GM12891 (cell line): ENCODE results near the gene LILRA5.
"Not testable (repeated sequence)": the region's sequence is repeated elsewhere in the genome, so short reads cannot be mapped to it uniquely, and the experiment has no call there.

ENCODE experiments used
- DNase-seq: peaks from one replicate; pipeline ENCODE4 v3.0.0; 2011; ENCODE audit warnings: low spot score; ENCODE audit not compliant: insufficient read length
- FAIRE-seq: peaks from 2 replicates; lab custom pipeline; 2011; peaks lifted over from hg19 to GRCh38; lab: Jason Lieb, UNC
- PAX5 ChIP-seq: IDR thresholded peaks from 2 replicates; pipeline ENCODE4 v1.6.1; 2011; ENCODE audit warnings: low read length, moderate library complexity, mild to moderate bottlenecking; ENCODE audit not compliant: insufficient read depth, severe bottlenecking
- POLR2A ChIP-seq: IDR thresholded peaks from 2 replicates; pipeline ENCODE4 v1.6.1; 2011; ENCODE audit warnings: low read depth, low read length, control low read depth
- POLR2AphosphoS5 ChIP-seq: IDR thresholded peaks from 2 replicates; pipeline ENCODE4 v1.6.1; 2011; ENCODE audit warnings: low read depth, low read length, control low read depth
- POU2F2 ChIP-seq: IDR thresholded peaks from 2 replicates; pipeline ENCODE4 v1.6.1; 2011; ENCODE audit warnings: low read depth, mild to moderate bottlenecking, control low read depth, low read length, moderate library complexity
- SPI1 ChIP-seq: IDR thresholded peaks from 2 replicates; pipeline ENCODE4 v1.6.1; 2011; ENCODE audit warnings: low read depth, low read length, control low read depth
- TAF1 ChIP-seq: IDR thresholded peaks from 2 replicates; pipeline ENCODE4 v1.6.1; 2011; ENCODE audit warnings: low read depth, low read length, control low read depth

LILRA5 gene

DNA sequence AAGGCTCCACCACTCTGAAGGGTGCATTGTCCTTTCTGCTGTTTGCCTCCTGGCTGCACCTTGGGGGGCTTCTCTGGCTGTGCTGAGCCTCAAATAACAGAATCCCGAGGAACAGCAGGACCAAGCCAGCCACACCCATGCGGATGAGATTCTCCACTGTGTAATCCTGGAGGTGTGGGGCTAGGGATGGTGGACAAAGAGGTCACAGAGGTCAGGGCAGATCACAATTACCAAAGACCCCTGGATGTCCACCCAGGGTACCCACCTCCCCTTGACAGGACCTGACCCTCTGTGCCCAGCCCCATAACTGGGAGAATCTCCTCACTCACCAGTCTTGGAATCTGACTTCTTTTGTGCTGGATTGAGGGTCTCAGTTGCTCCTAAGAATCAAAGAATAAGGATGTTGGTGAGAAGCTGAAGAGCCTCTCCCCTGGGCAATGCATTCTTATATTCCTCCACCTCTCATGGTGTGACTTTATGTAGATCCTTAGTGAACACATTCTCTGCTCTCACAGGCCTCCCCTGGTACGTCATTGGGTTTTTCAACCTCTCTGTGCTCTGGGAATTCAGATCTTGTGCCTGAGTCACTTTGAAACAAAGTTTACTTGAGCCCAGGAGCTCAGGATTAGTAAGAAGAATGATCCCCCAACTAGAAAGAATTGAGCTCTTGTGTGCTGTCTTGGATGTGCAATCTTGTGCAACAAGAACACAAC, 20.8 kb upstream of the LILRA5 start:
- FAIRE-seq (no peak), DNase-seq (no peak)
- TF ChIP-seq POLR2A (no peak), PAX5 (no peak)

DNA sequence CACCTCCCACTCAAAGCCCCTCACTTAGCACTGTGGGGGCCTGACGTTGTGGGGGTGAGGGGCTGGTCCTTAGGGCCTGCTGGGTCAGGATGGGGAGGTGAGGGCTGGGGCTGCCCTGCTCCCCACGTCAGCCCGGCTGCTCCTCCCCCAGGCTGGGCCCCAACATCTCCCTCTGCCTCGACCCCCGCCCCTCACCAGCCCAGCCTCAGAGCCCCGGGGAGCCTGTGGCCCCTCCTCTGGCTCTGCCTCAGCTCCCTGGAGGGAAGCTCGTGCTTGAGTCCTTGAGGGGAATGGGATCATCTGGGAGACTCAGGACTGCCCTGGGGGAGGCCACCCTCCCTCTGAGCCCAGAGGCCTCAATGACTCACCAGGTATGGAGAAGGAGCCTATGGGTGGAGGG, 19.2 kb upstream of the LILRA5 start:
- DNase-seq: no peak
- TF ChIP-seq PAX5 (no peak), POLR2A (no peak)
- no peak for FAIRE-seq

DNA sequence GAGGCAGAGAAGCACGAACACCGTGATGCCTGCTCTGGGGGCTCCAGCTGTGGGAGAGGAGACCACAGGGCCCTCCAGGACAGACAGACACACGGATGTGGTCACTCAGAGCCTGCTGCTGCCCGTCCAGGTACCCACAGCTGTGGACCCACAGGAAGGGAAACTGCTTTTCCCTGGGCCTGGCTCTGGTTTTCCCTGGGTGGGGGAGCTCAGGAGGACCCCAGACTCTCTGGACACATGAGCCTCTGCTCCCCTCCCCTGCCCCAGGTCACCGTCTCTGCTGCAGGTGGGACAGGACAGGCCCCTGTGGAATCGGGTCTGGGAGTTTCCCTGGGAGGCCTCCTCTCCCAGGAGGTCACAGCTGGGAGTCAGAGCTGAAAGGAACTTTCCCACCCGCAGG, 18.7 kb upstream of the LILRA5 start:
- FAIRE-seq (no peak), DNase-seq (no peak)

DNA sequence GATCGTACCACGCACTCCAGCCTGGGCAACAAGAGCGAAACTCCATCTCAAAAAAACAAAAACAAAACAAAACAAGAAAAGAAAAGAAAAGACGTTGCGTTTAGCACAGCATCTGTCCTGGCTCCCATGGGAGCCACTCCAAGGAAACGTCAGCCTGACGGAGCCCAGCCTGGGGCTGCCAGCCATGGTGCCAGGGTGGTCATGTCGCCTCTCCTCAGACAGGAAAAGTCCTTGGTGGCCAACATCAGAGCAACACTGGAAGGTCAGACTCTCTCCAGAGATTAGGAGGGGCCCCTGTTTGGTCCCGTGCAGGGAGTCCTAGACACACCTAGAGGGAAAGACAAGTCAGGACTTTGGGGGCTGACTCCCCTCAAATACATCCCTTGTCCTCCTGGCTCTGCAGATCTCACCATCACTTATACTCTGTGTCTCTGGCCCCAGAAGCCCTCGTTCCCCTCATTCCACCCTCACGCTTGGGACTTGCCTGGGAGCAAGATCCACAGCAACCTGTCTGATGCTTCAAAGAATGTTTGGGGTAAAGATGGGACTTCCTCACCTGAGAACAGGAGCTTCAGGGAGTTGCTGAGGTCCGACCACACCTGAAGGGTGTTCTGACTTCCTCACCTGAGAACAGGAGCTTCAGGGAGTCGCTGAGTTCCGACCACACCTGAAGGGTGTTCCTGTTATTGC, 16.7 kb upstream of the LILRA5 start:
- FAIRE-seq (no peak), DNase-seq (no peak)
- TF ChIP-seq TAF1: no peak
- no peak for TF ChIP-seq POU2F2
- TF ChIP-seq POLR2AphosphoS5: no peak
- no peak for TF ChIP-seq SPI1
- no peak for TF ChIP-seq POLR2A
- no peak for TF ChIP-seq PAX5

More for the DNA sequence above, 18.7 kb upstream of the LILRA5 start:
- no peak for TF ChIP-seq TAF1
- no peak for TF ChIP-seq POLR2AphosphoS5
- no peak for TF ChIP-seq POLR2A
- no peak for TF ChIP-seq SPI1
- TF ChIP-seq POU2F2: no peak
- TF ChIP-seq PAX5: no peak

DNA sequence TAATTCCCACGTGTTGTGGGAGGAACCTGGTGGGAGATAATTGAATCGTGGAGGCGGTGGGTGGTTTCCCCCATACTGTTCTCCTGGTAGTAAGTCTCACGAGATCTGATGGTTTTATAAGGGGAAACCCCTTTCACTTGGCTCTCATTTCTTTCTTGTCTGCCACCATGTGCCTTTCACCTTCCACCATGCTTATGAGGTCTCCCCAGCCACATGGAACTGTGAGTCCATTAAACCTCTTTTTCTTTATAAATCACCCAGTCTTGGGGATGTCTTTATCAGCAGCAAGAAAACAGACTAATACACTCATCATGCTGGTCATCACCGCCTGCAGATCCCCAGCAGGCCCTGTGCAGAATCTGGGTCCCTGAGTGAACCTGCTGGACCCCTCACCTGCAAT, 15.8 kb upstream of the LILRA5 start:
- not testable (repeated sequence) for FAIRE-seq, DNase-seq

DNA sequence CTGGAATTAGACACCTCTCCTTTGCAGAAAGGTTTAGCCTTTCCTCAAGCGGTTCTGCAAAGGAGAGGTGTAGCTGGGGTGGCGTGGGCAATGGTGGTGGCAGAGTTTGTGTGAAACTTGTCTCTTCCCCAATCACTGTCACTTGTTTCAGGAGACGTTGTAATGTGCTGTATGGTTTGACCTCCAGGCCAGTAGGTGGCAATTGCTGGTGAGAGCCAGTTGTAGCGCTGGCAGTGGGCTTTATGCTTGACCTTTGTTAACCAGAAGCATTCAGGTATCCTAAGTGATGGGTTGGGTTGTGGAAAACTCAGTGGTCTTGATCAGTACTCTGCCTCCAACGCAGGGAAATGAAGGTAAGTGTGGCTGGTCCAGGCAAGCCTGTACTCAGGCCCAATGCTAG, 12.7 kb upstream of the LILRA5 start:
- no peak for FAIRE-seq
- TF ChIP-seq POLR2AphosphoS5: no peak
- no peak for TF ChIP-seq POU2F2
- no peak for TF ChIP-seq POLR2A
- TF ChIP-seq TAF1: no peak
- TF ChIP-seq PAX5: no peak
- no peak for TF ChIP-seq SPI1
- DNase-seq: no peak

DNA sequence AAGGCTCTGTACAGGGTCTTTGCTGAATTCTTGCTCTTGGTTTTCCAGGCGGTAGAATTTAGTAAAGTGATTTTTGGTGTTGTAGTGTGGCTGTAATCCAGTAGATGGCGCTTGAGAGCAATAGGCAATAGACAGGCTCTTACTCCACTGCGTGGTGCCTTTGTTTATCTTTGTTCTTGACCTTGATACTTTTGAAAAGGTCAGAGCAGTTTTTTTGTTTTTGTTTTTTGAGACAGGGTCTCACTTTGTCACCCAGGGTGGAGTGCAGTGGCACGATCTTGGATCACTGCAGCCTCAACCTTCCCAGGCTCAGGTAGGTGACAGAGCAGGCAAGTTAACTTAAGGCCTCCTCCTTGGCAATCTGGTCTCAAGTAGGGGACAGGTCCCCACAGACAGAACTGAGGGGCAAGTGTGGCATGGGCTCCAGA, 12.2 kb upstream of the LILRA5 start:
- TF ChIP-seq SPI1 (no peak), POLR2A (no peak), POLR2AphosphoS5 (no peak), PAX5 (no peak), TAF1 (no peak), POU2F2 (no peak)
- peak; percentile 76 for FAIRE-seq
- DNase-seq: peak; percentile 46

DNA sequence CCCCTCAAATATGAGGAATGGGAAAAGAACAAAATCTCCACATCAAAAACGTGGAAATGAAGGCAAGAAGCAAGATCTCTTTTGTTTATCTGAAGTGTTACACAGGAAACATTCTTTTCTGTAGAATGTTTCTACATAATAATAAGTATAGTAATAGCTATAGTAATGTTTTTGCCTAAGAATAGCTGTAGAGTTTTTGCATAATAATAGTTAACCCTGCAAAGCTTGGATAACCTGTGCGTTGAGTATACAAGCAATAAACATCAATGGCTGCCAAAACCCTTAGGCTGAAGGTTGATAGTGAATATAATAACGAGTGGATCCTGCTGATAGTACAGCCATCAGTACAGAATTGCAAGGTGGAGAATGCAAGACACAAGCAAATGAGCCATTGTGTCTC, 11.1 kb upstream of the LILRA5 start:
- no peak for FAIRE-seq
- TF ChIP-seq POLR2A (no peak), POLR2AphosphoS5 (no peak), TAF1 (no peak), PAX5 (no peak), SPI1 (no peak), POU2F2 (no peak)
- DNase-seq: no peak

DNA sequence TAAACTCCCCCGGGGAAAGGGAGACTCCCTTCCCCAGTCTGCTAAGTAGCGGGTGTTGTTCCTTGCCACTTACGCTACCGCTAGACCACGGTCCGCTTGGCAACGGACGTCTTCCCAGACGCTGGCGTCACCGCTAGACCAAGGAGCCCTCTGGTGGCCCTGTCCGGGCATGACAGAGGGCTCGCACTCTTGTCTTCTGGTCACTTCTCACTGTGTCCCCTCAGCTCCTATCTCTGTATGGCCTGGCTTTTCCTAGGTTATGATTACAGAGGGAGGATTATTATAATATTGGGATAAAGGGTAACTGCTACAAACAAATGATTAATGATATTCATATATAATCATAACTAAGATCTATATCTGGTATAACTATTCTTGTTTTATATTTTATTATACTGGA, 10.0 kb upstream of the LILRA5 start:
- not testable (repeated sequence) for FAIRE-seq, DNase-seq

DNA sequence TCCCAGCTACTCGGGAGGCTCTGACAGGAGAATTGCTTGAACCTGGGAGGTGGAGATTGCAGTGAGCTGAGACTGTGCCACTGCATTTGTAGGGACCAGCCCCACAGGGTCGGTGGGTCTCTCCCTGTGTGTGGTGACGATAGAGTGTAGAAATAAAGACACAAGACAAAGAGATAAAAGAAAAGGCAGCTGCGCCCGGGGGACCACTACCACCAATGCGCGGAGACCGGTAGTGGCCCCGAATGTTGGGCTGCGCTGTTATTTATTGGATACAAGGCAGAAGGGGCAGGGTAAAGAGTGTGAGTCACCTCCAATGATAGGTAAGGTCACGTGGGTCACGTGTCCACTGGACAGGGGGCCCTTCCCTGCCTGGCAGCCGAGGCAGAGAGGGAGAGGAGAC, 9.3 kb upstream of the LILRA5 start:
- DNase-seq, FAIRE-seq: not testable (repeated sequence)

DNA sequence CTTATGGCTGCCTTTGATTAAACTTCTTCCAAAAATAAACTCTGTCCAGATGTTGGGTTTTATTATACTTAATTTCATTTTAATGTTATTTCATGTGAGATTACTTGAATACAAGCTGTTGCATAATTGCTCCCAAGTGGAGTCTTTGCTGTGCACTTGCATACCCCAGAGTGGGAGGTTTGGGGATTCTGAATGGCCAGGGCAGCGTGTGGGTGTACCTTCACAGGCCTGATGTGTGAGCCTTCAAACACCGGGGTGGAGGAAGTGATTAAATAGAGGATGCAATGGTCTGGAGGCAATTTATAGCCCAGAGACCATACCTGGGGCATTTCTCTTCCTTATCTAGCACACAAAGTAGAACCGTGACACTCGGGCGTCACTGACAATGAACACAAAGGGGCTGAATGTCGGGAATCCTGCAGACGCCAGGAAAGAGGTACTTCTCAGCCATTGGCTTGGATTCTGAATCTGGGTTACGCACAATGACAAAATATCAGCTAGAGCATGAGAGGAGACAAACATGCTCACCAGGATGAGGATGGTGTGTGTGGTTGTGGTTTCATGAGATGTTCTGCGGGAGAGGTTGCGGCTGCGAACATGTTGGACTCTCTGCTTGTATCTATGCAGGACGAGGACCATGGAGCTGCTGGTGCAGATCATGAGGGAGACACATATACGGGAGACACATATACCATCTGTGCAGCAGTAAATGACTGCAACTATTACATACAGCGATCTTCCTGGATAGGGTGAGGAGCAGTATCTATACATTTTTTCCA, 7.1 kb upstream of the LILRA5 start:
- TF ChIP-seq POU2F2: no peak
- no peak for TF ChIP-seq POLR2AphosphoS5
- no peak for TF ChIP-seq TAF1
- TF ChIP-seq POLR2A: no peak
- no peak for TF ChIP-seq PAX5
- no peak for TF ChIP-seq SPI1
- FAIRE-seq (no peak), DNase-seq (no peak)
